HG03442 (cell line): ENCODE results near the gene SMARCAL1.
A peak's percentile ranks its signal among the peaks of the same experiment; 100 is the strongest.
"Not testable (repeated sequence)": the region's sequence is repeated elsewhere in the genome, so short reads cannot be mapped to it uniquely, and the experiment has no call there.

Source experiments
- ATAC-seq: cut with Tn5 transposase; IDR thresholded peaks from one replicate; pipeline ENCODE4 v1.9.1; 2021; ENCODE audit warnings: mild to moderate bottlenecking, moderate library complexity; ENCODE audit not compliant: unreplicated experiment

Gene SMARCAL1

DNA sequence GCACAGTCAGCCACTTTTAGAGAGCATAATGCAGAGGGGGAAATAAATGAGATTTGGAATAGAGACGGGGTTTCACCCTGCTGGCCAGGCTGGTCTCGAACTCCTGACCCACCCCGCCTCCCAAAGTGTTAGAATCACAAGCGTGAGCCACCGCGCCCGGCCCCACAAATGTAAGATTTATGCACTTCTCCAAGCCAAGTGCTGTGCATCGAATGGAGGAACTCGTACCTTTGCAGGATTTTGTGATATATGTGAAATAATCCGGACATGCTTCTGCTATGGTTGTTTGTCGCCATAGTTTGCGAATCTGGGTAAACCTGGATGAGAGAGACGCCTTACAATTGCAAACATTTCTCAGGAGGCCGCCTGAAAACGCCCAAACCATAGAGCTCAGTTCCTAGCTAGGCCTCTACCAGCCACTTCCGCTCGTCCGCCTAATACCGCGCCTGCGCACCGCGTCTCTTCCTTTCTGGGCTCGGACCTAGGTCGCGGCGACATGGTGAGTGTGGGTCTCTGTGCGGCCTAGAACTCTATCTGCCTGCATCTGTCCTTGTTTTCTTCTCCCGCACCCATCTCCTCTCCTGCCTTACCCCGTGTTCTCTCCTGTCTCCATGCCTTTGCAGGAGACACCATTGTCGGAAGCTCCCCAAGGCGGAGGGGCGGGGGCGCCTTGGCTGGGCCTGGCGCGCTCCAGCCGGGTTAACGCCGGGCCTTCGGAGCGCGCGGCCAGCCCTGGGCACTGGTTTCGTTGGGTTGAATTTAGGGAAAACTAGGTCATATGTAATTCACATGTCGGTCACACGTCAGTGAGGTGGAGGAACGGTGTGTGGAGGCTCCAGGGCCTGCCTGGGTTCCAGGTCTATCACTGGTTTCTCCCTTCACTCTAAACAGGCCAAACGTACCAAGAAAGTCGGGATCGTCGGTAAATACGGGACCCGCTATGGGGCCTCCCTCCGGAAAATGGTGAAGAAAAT is 86.4 kb downstream of the SMARCAL1 start, which contains the start of gene RPL37A:
TSS of gene RPL37A (plus strand) at position 466 of the 974 bp plus-strand sequence. CDS start at position 497, 31 bp downstream.
- ATAC-seq = peak; percentile 84

DNA sequence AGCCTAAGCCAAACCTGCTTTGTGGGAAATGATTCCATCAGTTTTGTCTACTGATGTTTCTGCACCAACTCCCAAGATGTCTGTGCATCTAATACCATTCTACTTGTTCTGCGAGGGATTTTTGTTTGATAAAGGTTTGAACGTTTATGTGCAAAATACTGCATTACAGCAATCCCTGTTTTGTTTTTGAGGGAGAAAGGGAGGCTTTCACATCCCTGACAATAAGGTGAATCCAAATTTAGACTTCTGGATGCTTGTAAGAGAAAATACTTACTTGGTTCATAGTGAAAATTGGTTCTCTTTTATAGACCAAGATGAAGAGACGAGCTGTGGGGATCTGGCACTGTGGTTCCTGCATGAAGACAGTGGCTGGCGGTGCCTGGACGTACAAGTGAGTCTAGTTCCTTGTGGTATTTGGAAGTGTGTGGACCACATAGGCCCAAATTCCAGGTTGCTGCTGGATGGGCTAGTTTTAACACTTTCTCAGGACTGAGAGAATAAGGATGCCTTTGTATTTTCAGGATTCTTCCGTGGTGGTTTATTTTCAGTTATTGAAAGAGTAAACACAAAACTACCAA is 87.4 kb downstream of the SMARCAL1 start:
- ATAC-seq = no peak

- ATAC-seq = no peak
Observed at GRCh38 chr2:216500572-216500971, 88.3 kb downstream of the SMARCAL1 start.

DNA sequence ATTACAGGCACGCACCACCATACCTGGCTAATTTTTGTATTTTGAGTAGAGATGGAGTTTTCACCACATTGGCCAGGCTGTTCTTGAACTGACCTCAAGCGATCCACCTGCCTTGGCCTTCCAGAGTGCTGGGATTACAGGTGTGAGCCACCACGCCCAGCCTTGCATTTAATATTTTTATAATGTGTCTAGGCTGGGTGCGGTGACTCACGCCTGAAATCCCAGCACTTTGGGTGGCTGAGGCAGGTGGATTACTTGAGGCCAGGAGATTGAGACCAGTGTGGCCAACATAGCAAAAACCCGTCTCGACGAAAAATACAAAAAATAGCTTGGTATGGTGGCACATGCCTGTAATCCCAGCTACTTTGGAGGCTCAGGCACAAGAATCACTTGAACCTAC is 89.6 kb downstream of the SMARCAL1 start:
- no peak for ATAC-seq

GRCh38 chr2:216502381-216503158 is 90.3 kb downstream of the SMARCAL1 start:
- no peak for ATAC-seq

DNA sequence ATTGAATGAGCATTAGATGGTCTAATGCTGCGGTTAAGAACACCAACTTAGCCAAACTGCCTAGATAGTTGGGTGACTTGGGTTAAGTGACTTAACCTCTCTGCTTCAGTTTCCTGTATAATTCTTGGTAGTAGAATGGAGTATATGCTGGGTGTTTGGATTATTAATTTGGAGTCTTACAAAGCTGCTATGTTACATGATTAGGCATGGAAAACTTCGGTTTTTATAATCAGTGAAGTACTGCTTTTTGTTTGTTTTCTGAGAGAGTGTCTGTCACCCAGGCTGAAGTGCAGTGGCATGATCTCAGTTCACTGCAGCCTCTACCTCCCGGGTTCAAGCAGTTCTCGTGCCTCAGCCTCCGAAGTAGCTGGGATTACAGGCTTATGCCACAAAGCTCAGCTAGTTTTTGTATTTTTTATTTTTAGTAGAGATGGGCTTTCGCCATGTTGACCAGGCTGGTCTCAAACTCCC is 90.9 kb downstream of the SMARCAL1 start:
- ATAC-seq = no peak

DNA sequence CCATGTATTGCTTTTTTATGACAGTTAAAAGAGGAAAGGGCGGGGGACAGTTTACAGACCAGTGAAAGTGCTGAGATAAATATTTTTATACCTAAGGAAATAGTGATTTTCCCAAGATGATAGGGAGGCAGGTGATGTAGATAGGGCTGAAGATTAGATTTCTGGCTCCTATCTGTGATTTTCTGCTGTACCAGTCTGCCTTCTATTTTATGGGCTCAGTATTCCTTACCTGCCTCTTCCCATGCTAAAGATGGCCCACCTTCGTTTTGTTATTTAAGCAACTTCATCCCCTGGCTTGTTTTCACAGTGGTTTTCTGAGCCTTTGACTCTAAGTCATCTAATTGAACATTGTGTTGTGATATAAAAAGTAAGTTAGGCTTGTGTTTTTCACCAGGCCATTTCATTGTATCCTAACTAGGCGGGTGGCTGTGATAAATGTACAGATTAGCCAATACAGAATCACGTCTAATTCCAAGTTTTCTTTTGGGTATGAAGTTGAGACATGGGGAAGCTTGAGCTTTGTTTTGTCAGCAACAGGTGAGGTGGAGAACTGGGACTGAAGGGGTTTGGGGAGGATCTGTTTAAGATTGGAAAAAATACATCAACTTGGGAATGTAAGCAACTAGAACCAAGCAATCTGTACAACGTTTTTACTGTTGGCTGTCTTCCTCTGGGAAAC is 91.6 kb downstream of the SMARCAL1 start:
- ATAC-seq = no peak

GRCh38 chr2:216504376-216504762 is 92.1 kb downstream of the SMARCAL1 start:
- no peak for ATAC-seq

DNA sequence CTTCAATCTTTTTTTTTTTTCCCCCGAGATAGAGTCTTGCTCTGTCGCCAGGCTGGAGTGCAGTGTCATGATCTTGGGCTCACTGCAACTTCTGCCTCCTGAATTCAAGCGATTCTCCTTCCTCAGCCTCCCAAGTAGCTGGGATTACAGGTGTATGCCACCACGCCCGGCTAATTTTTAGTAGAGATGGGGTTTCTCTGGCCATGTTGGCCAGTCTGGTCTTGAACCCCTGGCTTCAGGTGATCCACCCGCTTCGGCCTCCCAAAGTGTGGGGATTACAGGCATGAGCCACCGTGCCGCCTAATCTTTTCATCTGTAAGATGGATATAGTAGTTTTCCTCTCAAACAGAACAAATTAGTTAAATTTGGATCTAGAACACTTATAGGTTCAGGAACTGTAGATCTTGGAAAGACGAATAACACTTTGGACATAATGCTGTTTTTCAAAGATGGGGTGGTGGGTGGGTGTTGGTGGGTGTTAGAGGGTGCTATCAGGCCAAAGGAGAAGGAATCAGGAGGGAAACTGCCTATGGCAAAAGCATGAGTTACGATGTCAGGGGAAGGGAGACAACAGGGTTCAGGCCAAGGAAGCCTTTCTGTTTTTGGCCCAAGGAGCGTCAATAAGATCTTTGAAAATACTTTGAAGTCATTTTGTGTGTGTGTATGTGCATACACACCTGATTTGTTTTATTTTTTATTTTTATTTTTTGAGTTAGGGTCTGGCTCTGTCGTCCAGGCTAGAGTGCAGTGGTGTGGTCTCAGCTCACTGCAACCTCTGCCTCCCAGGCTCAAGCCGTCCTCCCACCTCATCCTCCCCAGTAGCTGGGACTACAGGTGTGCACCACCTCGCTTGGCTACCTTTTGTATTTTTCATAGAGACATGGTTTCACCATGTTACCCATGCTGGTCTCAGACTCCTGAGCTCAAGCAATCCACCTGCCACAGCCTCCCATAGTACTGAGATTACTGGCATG is 93.1 kb downstream of the SMARCAL1 start:
- no peak for ATAC-seq

DNA sequence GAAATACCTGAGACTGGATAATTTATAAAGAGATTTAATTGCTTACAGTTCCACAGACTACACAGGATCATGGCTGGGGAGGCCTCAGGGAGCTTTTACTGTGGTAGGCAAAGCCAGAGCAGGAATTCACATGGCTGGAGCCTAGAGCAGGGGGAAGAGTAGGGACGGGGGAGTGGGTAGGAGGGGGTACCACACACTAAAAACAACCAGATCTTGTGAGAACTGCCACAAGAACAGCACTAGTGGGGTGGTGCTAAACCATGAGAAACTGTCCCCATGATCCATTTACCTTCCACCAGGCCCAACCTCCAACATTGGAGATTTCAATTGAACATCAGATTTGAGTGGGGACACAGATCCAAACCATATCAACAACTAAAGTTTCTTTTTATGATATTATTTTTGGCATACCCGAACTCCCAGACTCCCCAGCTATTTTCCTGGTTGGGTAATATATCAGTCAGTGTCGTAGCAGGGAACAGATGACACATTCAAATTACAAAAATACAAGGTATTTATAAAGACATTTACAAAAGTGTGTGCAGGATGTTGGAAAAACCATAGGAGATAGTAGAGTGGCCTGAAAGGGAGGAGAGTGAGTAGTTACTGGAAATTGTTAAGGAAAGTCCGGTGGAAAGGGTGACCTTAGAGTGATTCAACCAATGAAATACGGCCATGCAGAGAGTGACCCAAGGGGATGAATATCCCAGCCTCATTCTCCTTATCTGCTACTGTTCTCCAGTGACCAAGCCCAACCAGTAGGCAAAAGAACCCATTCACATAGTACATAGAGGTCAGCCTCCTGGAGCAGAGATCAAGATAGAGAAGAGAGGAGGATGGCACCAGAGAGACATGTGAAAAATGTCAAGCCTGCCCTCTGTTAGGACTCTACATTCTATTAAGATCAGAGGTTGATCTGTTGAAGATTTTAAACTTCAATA is 95.2 kb downstream of the SMARCAL1 start:
- ATAC-seq = no peak

DNA sequence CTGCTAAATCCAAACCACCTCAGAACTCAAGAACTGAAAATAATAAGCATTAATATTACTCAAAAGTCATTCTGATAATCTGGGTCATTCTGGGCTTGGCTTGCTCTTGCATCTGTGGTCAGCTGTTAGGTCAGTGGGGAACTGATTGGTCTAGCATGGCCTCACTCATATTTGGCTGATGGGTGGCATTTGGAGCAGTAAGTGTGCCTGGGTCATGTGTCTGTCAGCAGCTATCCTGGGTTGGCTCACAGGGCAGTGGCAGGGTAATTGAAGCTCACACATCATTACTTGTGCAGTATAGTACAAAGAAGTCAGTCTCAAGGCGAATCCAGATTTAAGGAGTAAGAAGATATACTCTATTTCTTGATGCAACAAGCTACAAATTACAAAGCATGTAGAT is 95.9 kb downstream of the SMARCAL1 start:
- ATAC-seq = no peak

DNA sequence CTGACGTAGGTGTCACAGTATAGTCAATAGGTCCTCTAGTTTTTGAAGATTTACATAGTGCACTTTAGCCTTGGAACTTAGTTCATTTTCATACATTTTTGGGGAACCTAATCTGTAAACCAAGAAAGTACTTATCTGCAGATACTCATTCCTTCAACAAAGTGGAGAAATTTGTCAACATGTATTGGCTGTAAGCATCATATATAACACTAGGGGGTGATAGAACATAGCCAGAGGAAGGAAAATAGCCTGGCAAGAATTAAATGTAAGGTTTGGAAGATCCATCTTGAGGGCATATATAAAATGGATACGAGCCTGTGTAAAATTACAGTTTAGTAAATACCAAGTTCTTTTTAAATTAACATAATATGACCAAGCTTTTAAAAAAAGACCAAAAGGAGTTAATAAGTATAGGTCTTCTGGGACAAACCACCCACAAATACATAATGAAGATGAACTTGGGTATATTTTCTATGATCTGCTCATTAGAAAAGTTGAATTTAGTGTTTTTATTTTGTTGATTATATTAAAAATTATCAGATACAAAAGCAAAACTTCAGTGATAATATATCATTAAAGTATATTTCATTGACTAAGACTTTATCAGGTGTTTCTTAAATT is 104.6 kb downstream of the SMARCAL1 start:
- ATAC-seq = no peak

DNA sequence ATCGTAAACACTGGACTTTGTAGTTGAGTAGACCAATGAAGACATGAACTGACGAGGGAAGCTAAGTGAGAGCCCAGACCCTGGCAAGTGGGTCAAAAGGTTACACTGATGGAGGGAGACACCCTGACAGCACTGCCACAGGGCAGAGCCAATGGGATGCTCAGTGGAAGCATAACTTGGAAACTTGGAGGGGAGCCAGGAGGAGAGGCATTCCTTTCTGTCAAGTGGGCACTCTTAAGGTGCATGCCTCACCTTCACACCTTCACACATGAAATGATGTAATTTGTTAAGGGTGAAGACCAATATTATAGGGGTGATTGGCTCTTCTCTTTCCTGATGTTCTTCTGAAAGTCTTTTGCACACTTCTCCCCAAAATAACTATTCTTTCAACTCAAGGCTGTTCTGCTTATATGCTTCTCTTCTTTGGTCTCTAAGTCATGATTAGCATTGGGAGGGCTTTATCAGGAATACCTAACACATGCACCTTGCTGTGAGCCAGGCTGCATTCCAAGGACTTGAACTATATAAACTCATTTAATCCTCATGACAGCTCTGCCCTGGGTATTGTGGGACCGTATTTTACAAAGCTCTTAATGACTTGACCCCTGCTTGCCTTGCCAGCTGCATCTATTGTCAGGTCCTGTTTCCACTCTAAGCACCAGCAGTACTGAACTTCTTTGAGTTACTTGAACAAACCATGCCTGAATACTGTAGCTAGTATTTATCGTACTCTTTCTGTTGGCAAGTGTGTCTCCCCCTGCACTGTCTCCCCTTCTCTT is 105.4 kb downstream of the SMARCAL1 start:
- ATAC-seq = no peak

- not testable (repeated sequence) for ATAC-seq
Observed at GRCh38 chr2:216518566-216519119, 106.4 kb downstream of the SMARCAL1 start.

DNA sequence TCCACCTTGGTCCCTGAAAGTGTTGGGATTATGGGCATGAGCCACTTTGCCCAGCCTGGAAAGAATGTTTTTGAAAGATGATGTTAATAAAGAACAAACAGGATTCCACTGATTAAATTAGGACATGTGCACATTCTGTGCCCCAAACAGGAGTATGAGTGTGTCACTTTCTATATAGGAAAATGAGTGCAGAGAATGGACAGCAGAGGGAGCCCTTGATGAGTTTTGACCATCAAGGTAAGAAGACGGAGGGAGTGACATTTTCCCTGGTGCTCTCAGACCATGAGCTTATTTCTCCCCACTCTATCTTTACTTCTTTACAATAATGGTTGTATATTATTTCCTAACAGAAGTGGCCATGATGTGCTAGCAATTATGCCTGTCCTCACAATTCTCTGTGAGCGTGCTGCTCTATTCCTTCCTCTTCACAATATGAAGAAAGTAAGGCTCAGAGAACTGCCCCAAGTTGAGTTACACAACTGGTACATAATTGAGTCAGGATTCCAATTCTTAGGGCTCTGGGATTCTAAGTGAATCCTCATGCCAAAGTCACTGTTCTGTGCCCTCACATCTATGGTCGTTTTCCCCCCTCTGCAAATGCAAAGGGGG is 107.0 kb downstream of the SMARCAL1 start:
- peak; percentile 76 for ATAC-seq

GRCh38 chr2:216520112-216520511 is 107.8 kb downstream of the SMARCAL1 start:
- ATAC-seq = no peak
